HG03565 (cell line): Measurements from ENCODE around the gene WDR31.

Source experiments
- ATAC-seq: cut with Tn5 transposase; IDR thresholded peaks from one replicate; pipeline ENCODE4 v1.9.1; 2021; ENCODE audit warnings: mild to moderate bottlenecking, moderate library complexity; ENCODE audit not compliant: unreplicated experiment

The WDR31 gene

GRCh38 chr9:113341712-113342410 is 1.8 kb upstream of the WDR31 start:
- no peak for ATAC-seq

- ATAC-seq, result no peak
Observed at GRCh38 chr9:113337714-113338113, 2.4 kb downstream of the WDR31 start.

GRCh38 chr9:113331780-113332179 is 8.3 kb downstream of the WDR31 start:
- no peak for ATAC-seq

GRCh38 chr9:113328045-113328782 is 11.9 kb downstream of the WDR31 start:
- no peak for ATAC-seq

- no peak for ATAC-seq
Observed at GRCh38 chr9:113326230-113326629, 13.8 kb downstream of the WDR31 start.

GRCh38 chr9:113322671-113323070 is 17.4 kb downstream of the WDR31 start:
- no peak for ATAC-seq

- no peak for ATAC-seq
Observed at GRCh38 chr9:113320051-113320450, 20.0 kb downstream of the WDR31 start.

- ATAC-seq, result no peak
Observed at GRCh38 chr9:113319054-113319453, 21.0 kb downstream of the WDR31 start.

GRCh38 chr9:113317777-113318176 is 22.3 kb downstream of the WDR31 start:
- ATAC-seq, result no peak

- no peak for ATAC-seq
Observed at GRCh38 chr9:113316030-113316429, 24.0 kb downstream of the WDR31 start.

- ATAC-seq, result no peak
Observed at GRCh38 chr9:113315231-113315630, 24.8 kb downstream of the WDR31 start.

- no peak for ATAC-seq
Observed at GRCh38 chr9:113313261-113313660, 26.8 kb downstream of the WDR31 start.

- no peak for ATAC-seq
Observed at GRCh38 chr9:113311961-113312360, 28.1 kb downstream of the WDR31 start.

- no peak for ATAC-seq
Observed at GRCh38 chr9:113310538-113310937, 29.5 kb downstream of the WDR31 start.

GRCh38 chr9:113309204-113309813 is 30.8 kb downstream of the WDR31 start:
- ATAC-seq, result no peak

GRCh38 chr9:113307396-113307975 is 32.6 kb downstream of the WDR31 start:
- no peak for ATAC-seq

- ATAC-seq, result no peak
Observed at GRCh38 chr9:113306566-113306965, 33.5 kb downstream of the WDR31 start.

GRCh38 chr9:113302792-113303418 is 37.2 kb downstream of the WDR31 start, which contains the start of gene RNF183:
Gene RNF183 (minus strand): TSS chr9:113303376. CDS start chr9:113298184, 5,192 bp downstream.
- ATAC-seq, result no peak

- no peak for ATAC-seq
Observed at GRCh38 chr9:113301548-113301947, 38.5 kb downstream of the WDR31 start.

- ATAC-seq, result no peak
Observed at GRCh38 chr9:113299800-113300292, 40.2 kb downstream of the WDR31 start.
